LNCaP clone FGC (cell line): Measurements from ENCODE around the gene GET3.
"Not testable (repeated sequence)": the region's sequence is repeated elsewhere in the genome, so short reads cannot be mapped to it uniquely, and the experiment has no call there.

Experiments used
- DNase-seq: peaks from one replicate; pipeline ENCODE4 v3.0.0-alpha.2; 2011; ENCODE audit warnings: low read depth
- H3K4me3 ChIP-seq: 2 replicates; pipeline ENCODE4 v1.5.1; 2011; ENCODE audit warnings: mild to moderate bottlenecking, low read depth, low read length, control low read depth
- TF ChIP-seq, protein P1 (sequence below): IDR thresholded peaks from 2 replicates; pipeline ENCODE4 v1.5.1; 2012; ENCODE audit warnings: mild to moderate bottlenecking; ENCODE audit not compliant: control insufficient read depth, insufficient read depth; ENCODE audit errors: extremely low read depth

The GET3 gene

DNA sequence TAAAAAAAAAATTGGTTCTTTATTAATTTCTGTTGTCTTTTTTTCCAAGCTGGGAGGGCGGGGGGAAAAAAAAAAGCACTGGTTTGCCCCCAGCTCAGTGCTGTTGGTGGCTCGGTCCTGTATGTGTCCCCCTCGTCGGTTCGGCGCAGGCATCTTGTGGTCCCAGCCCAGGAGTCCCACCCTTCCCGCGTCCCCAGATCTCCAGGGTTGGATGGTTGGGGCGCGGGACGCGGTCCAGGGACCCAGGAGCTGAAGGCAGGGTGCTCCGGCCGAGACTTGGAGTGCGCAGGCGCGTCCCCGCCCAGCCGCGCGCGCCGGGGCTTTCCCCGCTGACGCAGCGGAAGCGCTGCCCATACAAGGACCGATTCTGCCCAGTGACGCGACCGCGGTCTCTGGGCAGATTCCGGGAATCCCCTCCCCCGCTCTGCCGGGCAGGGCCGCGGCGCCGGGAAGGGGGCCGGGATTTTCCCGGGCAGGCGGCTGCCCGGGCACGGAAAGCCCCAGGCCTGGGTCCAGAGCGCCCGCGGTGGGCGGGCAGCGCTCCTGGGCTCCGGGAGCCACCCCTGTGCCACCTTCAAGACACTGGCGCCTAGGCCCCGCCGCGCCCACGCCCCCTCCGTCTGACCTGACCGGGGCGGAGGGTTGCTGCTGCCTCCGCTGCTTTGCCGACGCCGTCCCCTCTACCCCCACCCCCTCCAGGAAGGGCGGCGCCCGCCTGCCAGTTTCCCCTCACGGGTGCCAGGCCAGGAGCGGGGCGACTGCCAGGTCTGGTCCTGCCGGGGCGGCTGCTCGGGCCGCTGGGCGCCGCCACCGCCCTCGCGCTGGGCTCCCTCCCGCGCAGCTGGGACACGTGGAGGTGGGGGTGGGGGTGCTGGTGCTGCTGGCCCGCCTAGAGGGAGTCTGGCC, 56.2 kb downstream of the GET3 start:
- H3K4me3 ChIP-seq, result peak overlapping the region; percentile 86
- peak; percentile 75 for DNase-seq
- TF ChIP-seq, protein P1, sequence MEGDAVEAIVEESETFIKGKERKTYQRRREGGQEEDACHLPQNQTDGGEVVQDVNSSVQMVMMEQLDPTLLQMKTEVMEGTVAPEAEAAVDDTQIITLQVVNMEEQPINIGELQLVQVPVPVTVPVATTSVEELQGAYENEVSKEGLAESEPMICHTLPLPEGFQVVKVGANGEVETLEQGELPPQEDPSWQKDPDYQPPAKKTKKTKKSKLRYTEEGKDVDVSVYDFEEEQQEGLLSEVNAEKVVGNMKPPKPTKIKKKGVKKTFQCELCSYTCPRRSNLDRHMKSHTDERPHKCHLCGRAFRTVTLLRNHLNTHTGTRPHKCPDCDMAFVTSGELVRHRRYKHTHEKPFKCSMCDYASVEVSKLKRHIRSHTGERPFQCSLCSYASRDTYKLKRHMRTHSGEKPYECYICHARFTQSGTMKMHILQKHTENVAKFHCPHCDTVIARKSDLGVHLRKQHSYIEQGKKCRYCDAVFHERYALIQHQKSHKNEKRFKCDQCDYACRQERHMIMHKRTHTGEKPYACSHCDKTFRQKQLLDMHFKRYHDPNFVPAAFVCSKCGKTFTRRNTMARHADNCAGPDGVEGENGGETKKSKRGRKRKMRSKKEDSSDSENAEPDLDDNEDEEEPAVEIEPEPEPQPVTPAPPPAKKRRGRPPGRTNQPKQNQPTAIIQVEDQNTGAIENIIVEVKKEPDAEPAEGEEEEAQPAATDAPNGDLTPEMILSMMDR, result no peak

DNA sequence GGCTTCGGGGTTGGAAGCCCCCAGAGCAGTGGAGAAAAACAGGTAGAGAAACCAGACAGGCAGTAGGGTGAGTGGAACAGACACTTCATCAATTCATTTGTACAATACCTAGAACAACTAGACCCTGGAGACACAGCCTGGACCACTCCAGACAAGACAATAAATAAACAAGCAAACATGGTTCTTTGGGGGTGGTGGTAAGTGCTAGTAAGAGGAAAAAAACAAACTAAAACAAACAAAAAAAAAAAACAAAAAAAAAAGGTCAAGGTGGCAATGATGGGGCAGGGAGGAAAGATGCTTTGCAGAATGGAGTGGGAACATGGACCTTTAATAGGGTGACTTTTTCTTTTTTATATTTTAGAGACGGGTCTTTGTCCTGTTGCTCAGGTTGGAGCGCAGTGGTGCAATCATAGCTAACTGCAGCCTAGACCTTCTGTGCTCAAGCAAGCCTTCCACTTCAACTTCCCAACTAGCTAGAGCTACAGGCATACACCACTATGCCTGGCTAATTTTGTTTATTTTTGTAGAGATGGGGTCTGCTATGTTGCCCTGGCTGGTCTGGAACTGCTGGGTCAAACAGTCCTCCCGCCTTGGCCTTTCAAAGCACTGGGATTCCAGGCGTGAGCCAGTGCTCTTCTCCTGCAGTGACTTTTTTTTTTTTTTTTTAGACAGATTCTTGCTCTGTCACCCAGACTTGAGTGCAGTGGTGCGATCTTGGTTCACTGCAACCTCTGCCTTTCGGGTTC, 57.1 kb downstream of the GET3 start:
- DNase-seq, result no peak

DNA sequence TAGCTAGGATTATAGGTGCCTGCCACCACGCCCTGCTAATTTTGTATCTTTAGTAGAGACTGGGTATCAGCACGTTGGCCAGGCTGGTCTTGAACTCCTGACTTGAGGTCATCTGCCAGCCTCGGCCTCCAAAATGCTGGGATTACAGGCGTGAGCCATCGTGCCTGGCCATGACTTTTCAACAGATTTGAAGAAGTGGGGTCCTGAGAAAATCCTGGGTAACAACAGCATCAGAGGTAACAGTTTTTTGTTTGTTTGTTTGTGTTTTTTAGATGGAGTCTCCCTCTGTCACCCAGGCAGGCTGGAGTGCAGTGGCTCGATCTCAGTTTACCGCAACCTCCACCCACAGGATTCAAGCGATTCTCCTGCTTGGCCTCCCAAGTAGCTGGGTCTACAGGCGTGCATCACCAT, 57.7 kb downstream of the GET3 start:
- no peak for DNase-seq
- H3K4me3 ChIP-seq, result no peak overlapping the region
- TF ChIP-seq, protein P1, result no peak

More for the DNA sequence above, 57.1 kb downstream of the GET3 start:
- H3K4me3 ChIP-seq, result peak overlapping the region; percentile 86
- TF ChIP-seq, protein P1, result no peak

DNA sequence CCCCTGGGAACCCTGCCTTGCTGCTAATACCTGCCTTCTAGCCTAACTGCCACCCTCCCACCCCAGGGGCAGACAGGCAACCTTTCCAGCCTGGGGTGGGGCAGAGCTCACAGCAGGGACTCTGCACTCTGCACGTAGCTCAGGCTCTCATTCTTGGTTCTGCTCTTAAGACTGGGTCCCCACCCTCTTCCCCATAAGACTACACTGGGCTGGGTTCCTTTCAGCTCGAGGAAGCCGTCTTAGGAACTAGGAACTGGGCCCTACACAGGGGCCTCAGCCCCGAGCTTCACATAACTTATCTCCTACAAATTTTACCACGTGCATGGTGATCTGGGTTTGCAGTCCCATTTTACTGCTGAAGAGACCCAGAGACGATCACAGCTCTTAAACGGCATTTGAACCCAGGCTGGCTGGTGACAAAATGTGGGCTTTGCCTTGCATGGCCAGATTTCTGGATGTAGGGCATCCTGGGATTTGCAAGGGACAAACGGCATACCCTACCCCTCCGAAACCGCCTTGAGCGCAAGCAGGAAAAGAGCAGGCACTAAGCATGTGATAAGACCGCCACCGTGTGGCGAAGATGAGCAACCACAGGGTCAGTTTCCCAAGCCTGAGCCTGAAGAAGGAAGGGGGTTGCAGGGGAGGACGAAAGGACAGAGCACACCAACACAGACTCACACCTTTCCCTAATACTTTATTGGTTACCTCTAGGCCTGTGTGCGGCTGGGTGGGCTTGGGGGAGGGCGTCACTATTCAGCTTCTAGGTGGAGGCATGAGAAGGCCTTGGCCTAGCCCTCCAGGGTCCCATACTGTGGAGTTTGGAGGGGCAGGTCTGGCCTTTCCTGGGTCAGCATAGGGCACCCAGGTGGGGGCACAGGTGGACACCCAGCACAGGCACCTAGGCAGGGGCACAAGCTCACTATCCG, 59.1 kb downstream of the GET3 start:
- TF ChIP-seq, protein P1, result peak; percentile 98
- DNase-seq, result no peak
- no peak overlapping the region for H3K4me3 ChIP-seq

DNA sequence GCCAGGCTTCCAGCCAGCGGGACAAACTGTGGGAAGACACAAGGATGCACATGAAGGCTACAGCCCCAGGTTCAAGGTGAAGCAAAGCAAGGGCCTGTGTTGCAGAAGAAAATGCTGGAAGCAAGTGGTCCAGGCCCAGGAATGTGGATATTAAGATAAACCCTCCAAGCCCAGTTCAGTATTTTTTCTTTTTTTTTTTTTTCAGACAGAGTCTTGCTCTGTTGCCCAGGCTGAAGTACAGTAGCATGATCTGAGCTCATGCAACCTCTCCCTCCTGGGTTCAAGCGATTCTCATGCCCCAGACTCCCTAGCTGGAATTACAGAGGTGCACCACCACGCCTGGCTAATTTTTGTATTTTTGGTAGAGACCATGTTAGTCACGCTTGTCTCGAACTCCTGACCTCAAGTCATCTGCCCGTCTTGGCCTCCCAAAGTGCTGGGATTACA, 59.9 kb downstream of the GET3 start:
- TF ChIP-seq, protein P1, result no peak
- no peak for DNase-seq
- H3K4me3 ChIP-seq, result no peak overlapping the region

DNA sequence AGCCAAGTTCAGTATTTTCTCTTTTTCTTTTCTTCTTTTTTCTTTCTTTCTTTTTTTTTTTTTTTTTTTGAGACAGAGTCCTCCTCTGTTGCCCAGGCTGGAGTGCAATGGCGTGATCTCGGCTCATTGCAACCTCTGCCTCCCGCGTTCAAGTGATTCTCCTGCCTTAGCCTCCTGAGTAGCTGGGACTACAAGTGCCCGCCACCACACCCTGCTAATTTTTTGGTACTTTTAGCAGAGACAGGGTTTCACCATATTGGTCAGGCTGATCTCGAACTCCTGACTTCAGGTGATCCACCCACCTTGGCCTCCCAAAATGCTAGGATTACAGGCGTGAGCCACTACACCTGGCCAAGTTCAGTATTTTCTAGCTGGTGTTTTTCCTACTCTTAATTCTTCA, 60.3 kb downstream of the GET3 start:
- H3K4me3 ChIP-seq, DNase-seq: not testable (repeated sequence)
